Fibroblast of lung (primary cell): Measurements from ENCODE around the gene PDE4D.

ENCODE experiments used
- CTCF ChIP-seq, 2 donors: IDR thresholded peaks in 1 of 2; conservative IDR thresholded peaks in 1 of 2; 1 replicate in 1 of 2; 2 replicates in 1 of 2; pipeline ENCODE4 v1.5.1; 2011 to 2012; ENCODE audit warnings: low read length in 2 of 2, control low read depth in 1 of 2, inconsistent platforms in 1 of 2, low read depth in 1 of 2, mild to moderate bottlenecking in 1 of 2
- EZH2 ChIP-seq: IDR thresholded peaks from 2 replicates; pipeline ENCODE4 v1.5.1; 2012; ENCODE audit warnings: low read length, control low read depth, mild to moderate bottlenecking; ENCODE audit errors: missing control alignments

DNA sequence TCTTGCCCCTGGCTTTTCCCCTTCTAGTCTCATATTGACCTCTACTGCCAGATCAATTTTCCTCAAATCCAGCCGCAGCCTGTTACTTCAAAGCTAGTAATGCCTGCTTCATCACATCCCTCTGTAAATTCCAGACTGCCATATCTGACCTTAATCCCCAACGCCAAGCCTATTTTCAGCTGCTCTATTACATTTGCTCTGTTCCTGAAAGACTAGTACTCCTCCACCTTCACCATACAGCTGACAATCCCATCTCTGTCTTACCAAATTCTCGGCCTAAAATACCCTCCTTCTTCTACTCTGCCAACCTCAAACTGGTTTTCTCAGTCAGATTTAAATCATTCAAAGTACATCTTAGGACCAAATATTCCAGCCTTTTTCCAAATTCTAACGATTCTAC is 890.4 kb downstream of the PDE4D start:
- TF ChIP-seq CTCF (conservative IDR thresholded peaks at IDR 0.05 in 1 of 2, IDR thresholded peaks at IDR 0.05 in 1 of 2; ENCODE audit: low read depth in 1 of 2, low read length in 2 of 2) (no peak), EZH2 (no peak)
